ENCODE data around the gene RBBP9. TPM values are rescaled to one million over a fixed set of nuclear protein-coding genes. Genes with fewer than 3 reads are reported as not detected.
A peak's percentile ranks its signal among the peaks of the same experiment; 100 is the strongest.

RBBP9 gene
- total RNA-seq, 2 experiments from 2014 or later = 8.7 to 11.7 TPM

GRCh38 chr20:18496042-18496441, 983 bp downstream of the RBBP9 start:
- Histone ChIP-seq H2AFZ (ENCODE audit: low read length) (peak overlapping the region; percentile 96), H3K79me2 (ENCODE audit: insufficient read depth, low read depth, low read length) (peaks cover 7% of the 10 kb centered on the region; the same call in 1 of the 2 replicates), H4K20me1 (ENCODE audit: insufficient read depth, low read length) (no peaks in the 10 kb centered on the region), H3K4me1 (ENCODE audit: insufficient read depth, low read length, poor library complexity, severe bottlenecking) (peaks cover 14% of the 10 kb centered on the region), H3K4me2 (ENCODE audit: low read length) (peak overlapping the region; percentile 100), H3K27ac (ENCODE audit: low read depth, low read length, poor library complexity, severe bottlenecking) (no peak overlapping the region), H3K36me3 (ENCODE audit: insufficient read depth, low read length) (peaks cover 24% of the 10 kb centered on the region), H3K4me3 (ENCODE audit: low read depth, low read length, poor library complexity, severe bottlenecking) (peak overlapping the region; percentile 95), H3K9me2 (ENCODE audit: insufficient read depth, low read length) (no peaks in the 10 kb centered on the region), H3K9me3 (ENCODE audit: low read length) (no peaks in the 10 kb centered on the region)
- no peak for TF ChIP-seq EZH2phosphoT487 (IDR thresholded peaks at IDR 0.05; ENCODE audit: borderline replicate concordance, low read depth, low read length)
- TF ChIP-seq CTCF (conservative IDR thresholded peaks at IDR 0.05; ENCODE audit: low read length) = no peak
- CTCF ChIA-PET (ENCODE audit: unreplicated experiment) = interaction anchor here (1.0 kb wide), 1 partner anchor 11 kb away, joined by 3 read pairs; no protein-coding TSS in a partner anchor
- POLR2A ChIA-PET = interaction anchor here (0.6 to 5.0 kb wide), 9 partner anchors 10 to 84 kb away, joined by 3 to 101 read pairs (median 6); partner anchors contain the start of genes DZANK1, POLR3F and SEC23B
- BruUV-seq (replicated peaks) = no TSS peak
- intact Hi-C loops (cut with micrococcal nuclease; ENCODE audit: unreplicated experiment) = no loop called here
- peak; percentile 44 for DNase-seq (ENCODE audit: low spot score)

GRCh38 chr20:18488301-18488700, 8.7 kb downstream of the RBBP9 start:
- peaks cover 74% of the 10 kb centered on the region for H3K36me3 ChIP-seq (ENCODE audit: insufficient read depth, low read length)
- no peak overlapping the region for H3K4me3 ChIP-seq (ENCODE audit: low read depth, low read length, poor library complexity, severe bottlenecking)
- no peaks in the 10 kb centered on the region for H4K20me1 ChIP-seq (ENCODE audit: insufficient read depth, low read length)
- no peak overlapping the region for H3K4me2 ChIP-seq (ENCODE audit: low read length)
- ChIA-PET POLR2A (interaction anchor here (1.0 to 1.8 kb wide), 3 partner anchors 9 to 19 kb away, joined by 3 to 5 read pairs (median 4); no protein-coding TSS in a partner anchor), CTCF (ENCODE audit: unreplicated experiment) (no interaction called here)
- H3K4me1 ChIP-seq (ENCODE audit: insufficient read depth, low read length, poor library complexity, severe bottlenecking) = no peaks in the 10 kb centered on the region
- H3K27ac ChIP-seq (ENCODE audit: low read depth, low read length, poor library complexity, severe bottlenecking) = no peak overlapping the region
- BruUV-seq (replicated peaks) = no TSS peak
- no peaks in the 10 kb centered on the region for H3K9me3 ChIP-seq (ENCODE audit: low read length)
- H3K79me2 ChIP-seq (ENCODE audit: insufficient read depth, low read depth, low read length) = no peaks in the 10 kb centered on the region
- H2AFZ ChIP-seq (ENCODE audit: low read length) = no peak overlapping the region
- no peak for TF ChIP-seq EZH2phosphoT487 (IDR thresholded peaks at IDR 0.05; ENCODE audit: borderline replicate concordance, low read depth, low read length)
- no peak for TF ChIP-seq CTCF (conservative IDR thresholded peaks at IDR 0.05; ENCODE audit: low read length)
- intact Hi-C loops (cut with micrococcal nuclease; ENCODE audit: unreplicated experiment) = no loop called here
- no peaks in the 10 kb centered on the region for H3K9me2 ChIP-seq (ENCODE audit: insufficient read depth, low read length)
- DNase-seq (ENCODE audit: low spot score) = no peak

- ChIA-PET CTCF (ENCODE audit: unreplicated experiment) (no interaction called here), POLR2A (interaction anchor here (0.6 to 0.9 kb wide), 2 partner anchors 17 to 87 kb away, joined by 3 to 6 read pairs; no protein-coding TSS in a partner anchor)
- no TSS peak for BruUV-seq (replicated peaks)
- no peak overlapping the region for H3K27ac ChIP-seq (ENCODE audit: low read depth, low read length, poor library complexity, severe bottlenecking)
- H3K9me2 ChIP-seq (ENCODE audit: insufficient read depth, low read length) = no peaks in the 10 kb centered on the region
- no peak overlapping the region for H2AFZ ChIP-seq (ENCODE audit: low read length)
- no peaks in the 10 kb centered on the region for H3K9me3 ChIP-seq (ENCODE audit: low read length)
- H3K4me2 ChIP-seq (ENCODE audit: low read length) = no peak overlapping the region
- peaks cover 81% of the 10 kb centered on the region for H3K36me3 ChIP-seq (ENCODE audit: insufficient read depth, low read length)
- H4K20me1 ChIP-seq (ENCODE audit: insufficient read depth, low read length) = no peaks in the 10 kb centered on the region
- no peaks in the 10 kb centered on the region for H3K79me2 ChIP-seq (ENCODE audit: insufficient read depth, low read depth, low read length)
- no peaks in the 10 kb centered on the region for H3K4me1 ChIP-seq (ENCODE audit: insufficient read depth, low read length, poor library complexity, severe bottlenecking)
- no peak overlapping the region for H3K4me3 ChIP-seq (ENCODE audit: low read depth, low read length, poor library complexity, severe bottlenecking)
- DNase-seq (ENCODE audit: low spot score) = no peak
- no peak for TF ChIP-seq CTCF (conservative IDR thresholded peaks at IDR 0.05; ENCODE audit: low read length)
- no peak for TF ChIP-seq EZH2phosphoT487 (IDR thresholded peaks at IDR 0.05; ENCODE audit: borderline replicate concordance, low read depth, low read length)
- intact Hi-C loops (cut with micrococcal nuclease; ENCODE audit: unreplicated experiment) = no loop called here
These were observed 15.4 kb downstream of the RBBP9 start for GRCh38 chr20:18481596-18481995.
